HPDE6-E6E7 (cell line): ENCODE data around the gene ITM2C.

Experiments
- DNase-seq: peaks from one replicate; pipeline ENCODE4 v3.0.0; 2011; ENCODE audit warnings: missing footprints; ENCODE audit errors: extremely low spot score

The ITM2C gene

GRCh38 chr2:230925879-230926765 lies 61.4 kb downstream of the ITM2C start:
- peak; percentile 34 for DNase-seq

DNA sequence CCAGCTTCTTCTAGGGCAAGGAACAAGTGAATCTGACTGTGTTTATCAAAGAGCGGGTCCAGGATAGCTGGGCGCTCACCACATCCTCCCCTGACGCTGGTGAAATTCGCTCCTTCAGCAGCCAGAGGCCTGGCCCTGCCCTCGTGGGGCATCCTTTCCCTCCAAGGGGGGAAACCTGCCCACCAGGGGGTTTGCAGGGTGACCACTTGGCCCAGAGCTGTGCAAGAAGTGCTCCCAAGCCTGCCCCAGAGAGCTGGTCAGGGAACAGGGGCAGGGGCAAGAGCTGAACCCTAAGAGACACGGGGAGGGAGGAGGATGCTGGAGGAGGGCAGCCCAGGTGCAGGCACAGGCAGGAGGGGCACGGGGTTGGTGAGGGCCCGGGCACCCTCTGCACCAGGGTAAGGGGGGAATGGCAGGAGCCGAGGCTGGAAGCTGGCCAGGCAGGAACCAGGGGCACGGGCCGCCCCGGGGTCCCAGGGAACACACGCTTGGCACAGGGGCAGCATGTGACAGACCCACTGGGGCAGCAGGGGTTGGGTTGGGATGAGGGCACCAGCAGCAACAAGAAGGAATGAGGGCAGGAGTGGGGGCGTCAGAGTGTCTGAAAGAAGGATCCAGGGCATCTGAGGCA lies 63.1 kb downstream of the ITM2C start:
- DNase-seq: no peak
